Measurements from ENCODE around the gene PEX5. TPM values are rescaled to one million over a fixed set of nuclear protein-coding genes. Genes with fewer than 3 reads are reported as not detected.
A peak's percentile ranks its signal among the peaks of the same experiment; 100 is the strongest.

The PEX5 gene
- total RNA-seq, 1 donor from 2014 or later, result 25.5 TPM

GRCh38 chr12:7158781-7159609 is 30.5 kb upstream of the PEX5 start:
- peaks cover 17% of the 10 kb centered on the region for H3K27me3 Mint-ChIP-seq (ENCODE audit: low read depth)
- no peak for TF ChIP-seq CTCF (IDR thresholded peaks at IDR 0.05)
- peaks cover 7% of the 10 kb centered on the region for H3K36me3 Mint-ChIP-seq (ENCODE audit: low read depth)
- H3K4me1 Mint-ChIP-seq (ENCODE audit: low read depth), result peaks cover 4% of the 10 kb centered on the region
- no peak overlapping the region for H3K4me3 Mint-ChIP-seq (ENCODE audit: unreplicated experiment)
- no peaks in the 10 kb centered on the region for H3K9me3 Mint-ChIP-seq (ENCODE audit: low read depth)
- DNase-seq (ENCODE audit: low spot score), result no peak
- H3K27ac Mint-ChIP-seq (ENCODE audit: unreplicated experiment), result no peak overlapping the region

DNA sequence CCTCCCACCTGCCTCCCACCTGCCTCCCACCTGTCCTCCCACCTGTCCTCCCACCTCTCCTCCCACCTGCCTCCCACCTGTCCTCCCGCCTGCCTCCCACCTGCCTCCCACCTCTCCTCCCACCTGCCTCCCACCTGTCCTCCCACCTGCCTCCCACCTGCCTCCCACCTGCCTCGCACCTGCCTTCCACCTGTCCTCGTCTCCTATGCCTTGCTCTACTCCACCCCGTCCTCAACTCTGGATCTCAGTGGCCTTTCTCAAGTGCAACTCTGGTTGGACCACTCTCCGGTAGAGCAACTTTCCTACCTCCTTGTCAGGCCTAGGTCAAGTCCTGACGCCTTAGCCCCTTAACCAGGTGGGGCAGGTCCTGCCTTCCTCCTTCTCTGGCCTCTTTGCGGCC is 29.3 kb upstream of the PEX5 start:
- H3K4me3 Mint-ChIP-seq (ENCODE audit: unreplicated experiment), result no peak overlapping the region
- DNase-seq (ENCODE audit: low spot score), result no peak
- H3K4me1 Mint-ChIP-seq (ENCODE audit: low read depth), result peaks cover 4% of the 10 kb centered on the region
- no peak for TF ChIP-seq CTCF (IDR thresholded peaks at IDR 0.05)
- H3K27me3 Mint-ChIP-seq (ENCODE audit: low read depth), result peaks cover 18% of the 10 kb centered on the region
- peaks cover 3% of the 10 kb centered on the region for H3K36me3 Mint-ChIP-seq (ENCODE audit: low read depth)
- no peaks in the 10 kb centered on the region for H3K9me3 Mint-ChIP-seq (ENCODE audit: low read depth)
- H3K27ac Mint-ChIP-seq (ENCODE audit: unreplicated experiment), result no peak overlapping the region

DNA sequence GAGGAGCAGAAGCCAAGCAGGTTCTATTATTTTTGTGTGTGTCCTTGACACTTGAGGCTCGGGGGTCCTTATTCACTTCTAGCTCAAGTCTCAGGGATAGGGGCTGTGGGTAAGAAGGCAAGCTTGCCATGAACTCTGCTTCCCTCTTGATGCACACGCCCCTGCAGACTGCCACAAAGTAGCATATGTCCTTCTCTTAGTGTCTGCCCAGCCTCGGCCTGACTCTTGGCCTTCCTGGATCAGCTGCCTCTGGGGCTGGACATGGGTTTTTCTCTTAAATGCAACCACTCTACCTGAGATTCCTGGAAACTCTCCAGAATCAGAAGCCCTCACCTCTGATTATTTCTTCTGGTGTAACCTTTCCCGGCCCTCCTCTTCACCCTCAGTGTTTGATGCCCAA is 28.2 kb upstream of the PEX5 start:
- no peak for TF ChIP-seq CTCF (IDR thresholded peaks at IDR 0.05)
- peaks cover 3% of the 10 kb centered on the region for H3K36me3 Mint-ChIP-seq (ENCODE audit: low read depth)
- H3K27ac Mint-ChIP-seq (ENCODE audit: unreplicated experiment), result no peak overlapping the region
- H3K4me1 Mint-ChIP-seq (ENCODE audit: low read depth), result peaks cover 4% of the 10 kb centered on the region
- no peaks in the 10 kb centered on the region for H3K9me3 Mint-ChIP-seq (ENCODE audit: low read depth)
- no peak overlapping the region for H3K4me3 Mint-ChIP-seq (ENCODE audit: unreplicated experiment)
- DNase-seq (ENCODE audit: low spot score), result no peak
- H3K27me3 Mint-ChIP-seq (ENCODE audit: low read depth), result peaks cover 18% of the 10 kb centered on the region

DNA sequence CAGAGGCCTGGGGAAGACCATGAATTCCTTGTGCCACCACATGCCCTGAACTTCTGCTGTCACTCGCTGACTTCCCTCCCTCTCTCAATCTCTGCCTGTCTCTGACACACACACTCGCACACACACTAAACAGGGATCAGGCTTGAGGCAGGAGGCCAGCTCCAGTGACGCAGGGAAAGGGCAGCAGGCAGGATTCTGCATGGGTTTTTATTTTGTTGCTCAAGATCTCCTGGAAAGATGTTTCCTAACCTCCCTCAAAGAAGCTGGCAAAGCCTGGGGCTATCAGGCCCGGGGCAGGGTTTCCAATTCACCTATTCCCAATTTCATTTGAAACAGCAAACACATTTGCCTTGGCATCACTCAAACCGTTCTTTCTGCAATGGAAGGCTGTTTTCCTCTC is 27.7 kb upstream of the PEX5 start:
- Mint-ChIP-seq H3K27ac (ENCODE audit: unreplicated experiment) (no peak overlapping the region), H3K9me3 (ENCODE audit: low read depth) (peaks cover 3% of the 10 kb centered on the region), H3K4me1 (ENCODE audit: low read depth) (peaks cover 4% of the 10 kb centered on the region), H3K27me3 (ENCODE audit: low read depth) (peaks cover 18% of the 10 kb centered on the region), H3K36me3 (ENCODE audit: low read depth) (no peaks in the 10 kb centered on the region), H3K4me3 (ENCODE audit: unreplicated experiment) (no peak overlapping the region)
- TF ChIP-seq CTCF (IDR thresholded peaks at IDR 0.05), result no peak
- no peak for DNase-seq (ENCODE audit: low spot score)

- TF ChIP-seq CTCF (IDR thresholded peaks at IDR 0.05), result peak; percentile 67
- H3K27ac Mint-ChIP-seq (ENCODE audit: unreplicated experiment), result no peak overlapping the region
- H3K4me1 Mint-ChIP-seq (ENCODE audit: low read depth), result peaks cover 4% of the 10 kb centered on the region
- no peak overlapping the region for H3K4me3 Mint-ChIP-seq (ENCODE audit: unreplicated experiment)
- H3K27me3 Mint-ChIP-seq (ENCODE audit: low read depth), result peaks cover 18% of the 10 kb centered on the region
- H3K9me3 Mint-ChIP-seq (ENCODE audit: low read depth), result peaks cover 11% of the 10 kb centered on the region
- no peaks in the 10 kb centered on the region for H3K36me3 Mint-ChIP-seq (ENCODE audit: low read depth)
- DNase-seq (ENCODE audit: low spot score), result no peak
These were observed 26.8 kb upstream of the PEX5 start for GRCh38 chr12:7162691-7163114.
